Measurements from ENCODE around the gene PTPN6.
A peak's percentile ranks its signal among the peaks of the same experiment; 100 is the strongest.

PTPN6 gene

DNA sequence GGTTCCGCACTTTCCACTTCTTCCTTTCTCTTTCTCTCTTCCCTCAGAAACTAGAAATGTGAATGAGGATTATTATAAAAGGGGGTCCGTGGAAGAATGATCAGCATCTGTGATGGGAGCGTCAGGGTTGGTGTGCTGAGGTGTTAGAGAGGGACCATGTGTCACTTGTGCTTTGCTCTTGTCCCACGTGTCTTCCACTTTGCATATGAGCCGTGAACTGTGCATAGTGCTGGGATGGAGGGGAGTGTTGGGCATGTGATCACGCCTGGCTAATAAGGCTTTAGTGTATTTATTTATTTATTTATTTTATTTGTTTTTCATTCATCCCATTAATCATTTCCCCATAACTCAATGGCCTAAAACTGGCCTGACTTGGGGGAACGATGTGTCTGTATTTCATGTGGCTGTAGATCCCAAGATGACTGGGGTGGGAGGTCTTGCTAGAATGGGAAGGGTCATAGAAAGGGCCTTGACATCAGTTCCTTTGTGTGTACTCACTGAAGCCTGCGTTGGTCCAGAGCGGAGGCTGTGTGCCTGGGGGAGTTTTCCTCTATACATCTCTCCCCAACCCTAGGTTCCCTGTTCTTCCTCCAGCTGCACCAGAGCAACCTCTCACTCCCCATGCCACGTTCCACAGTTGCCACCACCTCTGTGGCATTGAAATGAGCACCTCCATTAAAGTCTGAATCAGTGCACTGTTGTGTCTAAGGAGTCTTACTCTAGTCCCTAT is 28.0 kb upstream of the PTPN6 start:
- no peak for DNase-seq

DNA sequence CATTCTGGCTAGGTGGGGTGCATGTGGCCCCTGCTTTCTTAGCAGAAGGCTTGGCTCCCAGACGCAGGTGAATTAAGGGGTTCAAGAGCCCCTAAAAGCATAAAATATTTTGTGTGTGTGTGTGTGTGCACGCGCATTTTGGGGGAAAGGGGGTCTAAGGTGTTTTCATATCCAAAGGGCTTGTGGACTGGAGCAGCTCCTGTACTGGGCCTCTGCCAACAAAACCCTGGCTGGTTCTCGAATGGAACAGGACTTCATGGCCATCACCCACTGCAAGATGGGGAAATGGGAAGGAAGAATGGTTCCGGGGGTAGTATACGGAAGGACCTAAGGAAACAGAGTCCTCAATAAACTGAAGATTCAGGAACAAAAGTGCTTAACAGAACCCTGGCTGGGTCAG is 27.3 kb upstream of the PTPN6 start:
- no peak for DNase-seq

DNA sequence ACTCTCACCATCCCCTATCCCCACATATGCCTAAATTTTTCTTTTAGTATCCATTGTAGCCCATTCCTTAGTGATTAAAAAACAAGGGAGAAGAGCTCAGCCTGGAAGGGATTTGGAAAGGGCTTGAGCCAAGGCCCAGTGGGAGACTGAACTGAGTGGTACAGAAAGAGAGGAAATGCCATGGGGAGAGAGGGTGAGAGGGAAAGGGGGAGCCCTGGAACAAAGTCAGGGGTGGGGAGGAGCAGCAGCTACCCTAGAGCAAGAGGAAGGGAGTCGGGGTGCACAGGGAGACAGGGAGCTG is 26.0 kb upstream of the PTPN6 start:
- DNase-seq, result no peak

DNA sequence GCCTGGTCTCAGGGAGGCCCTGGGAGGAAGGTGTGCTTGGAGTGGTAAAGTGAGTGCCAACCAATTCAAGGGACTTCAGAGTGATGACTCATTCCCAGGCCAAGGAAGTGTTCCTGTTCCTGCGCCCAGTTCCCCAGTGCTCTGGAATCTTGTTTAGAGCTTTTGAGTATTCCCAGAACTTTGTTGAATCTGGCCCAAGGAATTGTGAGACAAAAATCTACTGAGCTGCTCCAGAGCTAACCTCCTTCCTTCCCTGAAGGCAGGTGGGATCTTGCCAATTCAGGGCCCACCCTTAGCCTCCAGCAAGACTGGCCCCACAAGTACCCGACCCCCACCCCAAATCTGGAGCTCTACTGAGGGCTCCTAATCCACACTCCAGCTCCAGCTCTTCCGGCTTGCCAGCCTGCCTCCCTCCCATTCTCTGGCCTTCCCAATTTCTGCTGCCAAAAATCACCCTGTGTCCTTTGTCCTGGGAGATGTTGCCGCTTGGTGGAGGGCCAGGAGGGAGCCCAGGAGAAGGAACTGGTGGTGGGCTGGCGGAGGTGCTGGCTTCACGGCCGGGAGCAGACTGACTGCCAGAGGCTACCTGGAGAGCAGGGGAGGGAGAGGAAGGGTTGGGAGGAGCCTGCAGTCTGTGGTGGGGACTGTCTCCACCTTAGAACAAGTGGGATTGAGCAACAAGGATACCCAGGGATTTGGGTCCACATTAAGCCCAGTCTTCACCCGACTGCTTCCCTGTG is 25.4 kb upstream of the PTPN6 start:
- no peak for DNase-seq

DNA sequence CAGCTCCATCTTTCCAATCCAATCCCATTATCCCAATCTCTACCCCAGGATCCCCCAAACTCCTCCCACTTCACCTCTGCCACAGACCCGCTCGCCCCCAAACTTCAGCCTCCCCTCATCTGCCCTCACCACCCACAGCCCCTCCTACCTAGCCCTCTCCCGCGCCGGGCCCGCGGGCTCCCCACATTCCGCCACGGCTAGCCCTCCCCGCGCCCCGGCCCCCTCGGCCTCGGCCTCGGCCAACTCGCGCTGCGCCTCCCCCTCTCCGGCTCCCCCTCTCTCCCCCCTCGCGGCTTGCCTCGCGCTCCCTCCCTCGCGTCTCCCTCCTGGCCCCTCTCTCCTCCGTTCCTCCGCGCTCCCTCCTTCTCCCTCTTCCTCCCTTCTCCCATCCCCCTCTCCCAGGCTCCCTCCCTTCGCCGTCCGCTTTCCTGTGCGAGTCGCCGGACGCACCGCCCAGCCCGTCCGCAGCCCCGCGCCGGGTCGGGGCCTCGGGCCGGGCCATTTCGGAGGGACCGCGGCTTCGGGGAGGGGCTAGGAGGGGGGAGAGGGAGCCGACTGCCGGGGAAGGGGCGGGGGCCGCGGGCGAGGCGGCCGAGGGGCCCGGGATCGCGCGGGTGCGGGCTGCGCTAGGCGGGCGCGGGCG is 23.7 kb upstream of the PTPN6 start, which contains the start of gene ATN1:
Gene ATN1, plus strand, starts transcription at position 581 of the 643 bp plus-strand sequence. CDS start 6,043 bp downstream, outside the sequence.
- DNase-seq, result no peak

DNA sequence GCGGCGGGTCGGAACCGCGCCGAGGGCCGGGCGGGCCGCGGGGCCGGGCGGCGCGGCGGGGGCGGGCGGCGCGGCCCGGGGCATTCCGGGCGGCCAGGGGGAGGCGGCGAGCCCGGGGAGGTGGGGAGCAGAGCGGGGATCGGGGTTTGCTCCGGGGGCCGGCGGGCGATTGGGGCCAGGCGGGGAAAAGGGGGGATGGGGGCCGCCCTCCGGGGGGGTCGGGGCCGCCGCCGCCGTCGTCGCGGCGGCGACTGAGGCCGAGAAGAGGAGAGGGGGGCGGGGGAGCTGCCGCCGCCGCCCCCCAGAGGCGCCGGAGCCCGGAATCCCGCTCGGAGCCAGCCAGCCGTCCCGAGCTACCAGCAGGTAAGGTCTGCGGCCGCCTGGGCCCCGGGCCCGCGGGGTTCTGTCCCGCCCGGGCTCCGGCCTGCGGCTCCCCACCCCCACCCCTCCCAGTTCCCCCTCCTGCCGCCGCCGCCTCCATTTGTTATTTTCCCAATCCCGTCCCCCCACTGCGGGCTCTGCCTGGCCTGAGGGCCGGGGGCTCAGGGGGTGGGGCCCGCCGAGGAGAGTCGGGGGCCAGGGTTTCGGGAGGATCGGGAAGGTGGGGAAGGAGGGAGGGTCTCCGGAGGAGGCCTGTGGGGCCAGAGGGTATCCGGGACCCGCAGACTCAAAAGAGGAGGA is 23.0 kb upstream of the PTPN6 start:
- no peak for DNase-seq

DNA sequence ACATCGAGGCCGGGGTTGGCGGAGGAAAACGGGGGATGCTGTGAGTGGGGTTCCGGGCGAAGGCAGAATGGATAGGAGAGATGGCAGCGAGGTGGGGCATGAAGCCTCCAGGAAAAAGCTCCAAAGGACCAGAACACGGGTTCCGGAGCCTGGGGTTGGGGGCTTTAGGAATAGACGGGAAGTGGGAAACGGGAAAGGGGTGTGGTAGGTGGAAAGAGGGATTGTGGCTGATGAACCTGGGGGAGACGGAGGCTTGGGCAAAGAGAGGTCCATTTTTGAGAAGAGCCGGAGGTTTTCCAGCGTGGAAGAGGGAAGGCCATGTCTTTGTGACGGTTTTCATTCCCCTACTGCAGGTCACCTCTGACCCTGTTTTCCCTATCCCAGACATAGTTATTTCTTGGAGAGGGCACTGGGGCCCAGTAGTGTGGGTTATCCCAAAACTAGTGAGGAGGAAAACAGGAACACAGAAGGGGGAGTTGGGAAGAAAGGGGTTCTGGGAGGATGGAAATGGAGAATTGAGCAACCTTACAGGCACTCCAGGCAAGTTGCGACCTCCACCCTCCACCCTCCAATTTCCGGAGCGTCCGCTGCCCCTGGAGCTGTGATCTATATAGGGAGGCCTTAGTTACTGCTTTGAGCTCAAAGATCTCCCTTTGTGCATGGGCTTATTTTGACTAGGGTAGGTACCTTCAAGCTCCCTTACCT is 22.3 kb upstream of the PTPN6 start:
- no peak for DNase-seq

DNA sequence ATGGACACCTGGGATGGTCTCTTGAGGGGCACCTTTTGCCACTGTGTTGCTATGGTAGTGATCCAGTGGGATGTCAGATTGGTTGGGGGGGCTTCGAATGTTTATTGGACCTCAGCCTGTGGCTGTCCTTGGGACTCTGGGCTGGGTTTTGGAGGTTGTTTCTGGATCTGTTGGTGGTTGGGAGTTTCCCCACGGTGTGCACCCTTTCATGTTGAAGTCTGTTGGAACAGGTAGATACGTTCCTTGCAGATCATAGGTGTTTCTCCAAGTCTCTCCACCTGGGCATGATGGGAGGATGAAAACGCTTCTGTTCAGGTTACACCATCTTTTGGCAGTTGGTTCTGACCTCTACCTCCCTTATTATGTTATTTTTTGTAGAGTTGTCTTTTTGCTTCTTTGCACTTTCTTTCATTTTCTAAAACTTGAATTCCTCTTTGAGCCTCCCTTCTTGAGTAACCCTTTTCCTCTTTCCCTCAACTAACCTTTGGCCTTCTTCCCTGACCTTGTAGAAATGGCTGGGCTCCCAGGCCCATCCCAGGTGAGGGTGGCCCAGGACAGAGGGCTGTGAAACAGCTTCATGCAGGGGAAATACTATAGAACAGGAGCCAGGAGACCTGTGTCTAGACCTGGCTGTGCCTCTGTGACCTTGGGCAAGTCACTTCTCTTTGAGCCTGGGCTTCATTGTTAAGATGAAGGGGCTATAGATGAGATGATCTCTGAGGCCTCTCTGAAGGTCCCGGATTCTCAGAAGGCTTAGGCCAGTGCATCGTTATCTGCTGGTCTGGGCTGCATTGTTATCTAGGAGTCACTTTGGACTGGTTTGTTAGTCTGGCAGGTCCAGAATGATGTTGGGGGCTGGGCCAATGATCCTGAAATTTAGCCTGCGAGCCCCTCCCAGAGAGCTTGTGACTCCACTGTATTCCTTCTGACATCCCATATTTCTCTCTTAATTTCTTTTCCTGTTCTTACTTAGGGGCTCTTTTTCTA is 21.4 kb upstream of the PTPN6 start:
- DNase-seq, result no peak

DNA sequence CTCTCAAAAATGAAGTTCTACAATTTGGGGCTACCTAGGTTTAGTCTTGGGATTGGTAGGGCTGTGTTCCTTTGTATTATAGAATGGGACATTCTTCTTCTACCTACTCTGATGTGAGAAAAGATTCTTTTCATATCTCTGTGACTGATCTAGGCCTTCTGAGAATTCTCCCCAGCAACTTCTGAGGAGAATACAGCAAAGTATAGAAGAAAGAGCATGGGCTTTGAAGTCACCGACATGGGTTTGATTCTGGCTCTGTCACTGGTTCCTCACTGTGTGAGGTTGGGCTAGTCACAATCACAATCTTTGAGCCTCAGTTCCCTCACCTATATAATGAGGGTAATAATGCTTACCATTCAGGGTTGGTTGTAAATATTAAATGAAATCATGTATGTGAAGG is 18.4 kb upstream of the PTPN6 start:
- DNase-seq, result no peak

DNA sequence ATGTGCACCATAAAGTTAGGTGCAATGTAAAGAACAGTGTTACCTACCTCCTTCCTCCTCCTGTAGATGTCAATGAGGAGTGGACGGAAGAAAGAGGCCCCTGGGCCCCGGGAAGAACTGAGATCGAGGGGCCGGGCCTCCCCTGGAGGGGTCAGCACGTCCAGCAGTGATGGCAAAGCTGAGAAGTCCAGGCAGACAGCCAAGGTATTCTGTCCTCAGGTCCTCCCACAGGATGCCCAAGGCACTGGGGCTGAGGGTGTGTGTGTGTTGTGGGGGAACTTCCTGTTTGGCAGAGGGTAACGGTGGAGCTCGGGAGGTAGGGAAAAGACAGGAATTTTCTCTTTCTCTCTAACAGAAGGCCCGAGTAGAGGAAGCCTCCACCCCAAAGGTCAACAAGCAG is 17.0 kb upstream of the PTPN6 start:
- DNase-seq, result no peak

DNA sequence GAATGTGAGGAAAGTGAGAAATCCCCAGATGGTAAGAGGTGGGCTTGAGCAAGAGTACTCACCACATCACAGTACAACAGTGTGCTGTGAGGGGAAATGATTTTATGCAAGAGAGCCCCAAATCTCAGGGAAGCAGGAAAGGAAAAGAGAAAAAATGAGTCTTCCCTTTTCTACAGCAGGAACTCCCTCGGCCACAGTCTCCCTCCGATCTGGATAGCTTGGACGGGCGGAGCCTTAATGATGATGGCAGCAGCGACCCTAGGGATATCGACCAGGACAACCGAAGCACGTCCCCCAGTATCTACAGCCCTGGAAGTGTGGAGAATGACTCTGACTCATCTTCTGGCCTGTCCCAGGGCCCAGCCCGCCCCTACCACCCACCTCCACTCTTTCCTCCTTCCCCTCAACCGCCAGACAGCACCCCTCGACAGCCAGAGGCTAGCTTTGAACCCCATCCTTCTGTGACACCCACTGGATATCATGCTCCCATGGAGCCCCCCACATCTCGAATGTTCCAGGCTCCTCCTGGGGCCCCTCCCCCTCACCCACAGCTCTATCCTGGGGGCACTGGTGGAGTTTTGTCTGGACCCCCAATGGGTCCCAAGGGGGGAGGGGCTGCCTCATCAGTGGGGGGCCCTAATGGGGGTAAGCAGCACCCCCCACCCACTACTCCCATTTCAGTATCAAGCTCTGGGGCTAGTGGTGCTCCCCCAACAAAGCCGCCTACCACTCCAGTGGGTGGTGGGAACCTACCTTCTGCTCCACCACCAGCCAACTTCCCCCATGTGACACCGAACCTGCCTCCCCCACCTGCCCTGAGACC is 15.6 kb upstream of the PTPN6 start:
- no peak for DNase-seq

DNA sequence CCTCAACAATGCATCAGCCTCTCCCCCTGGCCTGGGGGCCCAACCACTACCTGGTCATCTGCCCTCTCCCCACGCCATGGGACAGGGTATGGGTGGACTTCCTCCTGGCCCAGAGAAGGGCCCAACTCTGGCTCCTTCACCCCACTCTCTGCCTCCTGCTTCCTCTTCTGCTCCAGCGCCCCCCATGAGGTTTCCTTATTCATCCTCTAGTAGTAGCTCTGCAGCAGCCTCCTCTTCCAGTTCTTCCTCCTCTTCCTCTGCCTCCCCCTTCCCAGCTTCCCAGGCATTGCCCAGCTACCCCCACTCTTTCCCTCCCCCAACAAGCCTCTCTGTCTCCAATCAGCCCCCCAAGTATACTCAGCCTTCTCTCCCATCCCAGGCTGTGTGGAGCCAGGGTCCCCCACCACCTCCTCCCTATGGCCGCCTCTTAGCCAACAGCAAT is 14.9 kb upstream of the PTPN6 start:
- DNase-seq, result no peak

DNA sequence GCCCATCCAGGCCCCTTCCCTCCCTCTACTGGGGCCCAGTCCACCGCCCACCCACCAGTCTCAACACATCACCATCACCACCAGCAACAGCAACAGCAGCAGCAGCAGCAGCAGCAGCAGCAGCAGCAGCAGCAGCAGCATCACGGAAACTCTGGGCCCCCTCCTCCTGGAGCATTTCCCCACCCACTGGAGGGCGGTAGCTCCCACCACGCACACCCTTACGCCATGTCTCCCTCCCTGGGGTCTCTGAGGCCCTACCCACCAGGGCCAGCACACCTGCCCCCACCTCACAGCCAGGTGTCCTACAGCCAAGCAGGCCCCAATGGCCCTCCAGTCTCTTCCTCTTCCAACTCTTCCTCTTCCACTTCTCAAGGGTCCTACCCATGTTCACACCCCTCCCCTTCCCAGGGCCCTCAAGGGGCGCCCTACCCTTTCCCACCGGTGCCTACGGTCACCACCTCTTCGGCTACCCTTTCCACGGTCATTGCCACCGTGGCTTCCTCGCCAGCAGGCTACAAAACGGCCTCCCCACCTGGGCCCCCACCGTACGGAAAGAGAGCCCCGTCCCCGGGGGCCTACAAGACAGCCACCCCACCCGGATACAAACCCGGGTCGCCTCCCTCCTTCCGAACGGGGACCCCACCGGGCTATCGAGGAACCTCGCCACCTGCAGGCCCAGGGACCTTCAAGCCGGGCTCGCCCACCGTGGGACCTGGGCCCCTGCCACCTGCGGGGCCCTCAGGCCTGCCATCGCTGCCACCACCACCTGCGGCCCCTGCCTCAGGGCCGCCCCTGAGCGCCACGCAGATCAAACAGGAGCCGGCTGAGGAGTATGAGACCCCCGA is 14.3 kb upstream of the PTPN6 start:
- peak; percentile 52 for DNase-seq

DNA sequence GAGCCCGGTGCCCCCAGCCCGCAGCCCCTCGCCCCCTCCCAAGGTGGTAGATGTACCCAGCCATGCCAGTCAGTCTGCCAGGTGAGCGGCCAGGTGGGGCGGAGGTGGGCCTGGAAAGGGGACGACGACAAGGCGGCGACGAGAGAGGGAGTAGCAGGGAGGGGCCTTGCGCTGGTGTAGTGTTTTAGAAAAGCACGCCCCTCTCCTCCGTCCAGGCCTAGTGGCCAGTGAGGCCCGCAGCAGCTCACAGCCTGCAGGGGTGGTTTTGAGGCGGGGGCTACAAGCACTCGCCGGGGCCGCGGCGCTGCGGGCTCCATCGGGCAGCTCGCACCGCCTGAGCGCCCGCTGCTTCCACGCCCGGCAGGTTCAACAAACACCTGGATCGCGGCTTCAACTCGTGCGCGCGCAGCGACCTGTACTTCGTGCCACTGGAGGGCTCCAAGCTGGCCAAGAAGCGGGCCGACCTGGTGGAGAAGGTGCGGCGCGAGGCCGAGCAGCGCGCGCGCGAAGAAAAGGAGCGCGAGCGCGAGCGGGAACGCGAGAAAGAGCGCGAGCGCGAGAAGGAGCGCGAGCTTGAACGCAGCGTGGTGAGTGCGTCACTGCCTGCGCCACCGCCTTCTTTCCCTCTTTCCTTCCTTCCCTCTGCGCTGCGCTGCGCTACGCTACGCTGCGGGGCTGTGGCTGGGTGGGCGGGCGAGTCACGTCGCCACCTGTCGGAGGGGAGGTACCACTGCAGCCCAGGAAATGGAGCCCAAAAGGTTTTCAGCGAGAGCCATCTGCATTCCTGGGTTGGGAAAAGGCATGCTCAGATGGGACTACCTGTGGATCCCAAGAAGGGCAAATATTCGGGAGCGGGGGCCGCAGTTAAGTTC is 13.4 kb upstream of the PTPN6 start:
- DNase-seq, result peak; percentile 86

DNA sequence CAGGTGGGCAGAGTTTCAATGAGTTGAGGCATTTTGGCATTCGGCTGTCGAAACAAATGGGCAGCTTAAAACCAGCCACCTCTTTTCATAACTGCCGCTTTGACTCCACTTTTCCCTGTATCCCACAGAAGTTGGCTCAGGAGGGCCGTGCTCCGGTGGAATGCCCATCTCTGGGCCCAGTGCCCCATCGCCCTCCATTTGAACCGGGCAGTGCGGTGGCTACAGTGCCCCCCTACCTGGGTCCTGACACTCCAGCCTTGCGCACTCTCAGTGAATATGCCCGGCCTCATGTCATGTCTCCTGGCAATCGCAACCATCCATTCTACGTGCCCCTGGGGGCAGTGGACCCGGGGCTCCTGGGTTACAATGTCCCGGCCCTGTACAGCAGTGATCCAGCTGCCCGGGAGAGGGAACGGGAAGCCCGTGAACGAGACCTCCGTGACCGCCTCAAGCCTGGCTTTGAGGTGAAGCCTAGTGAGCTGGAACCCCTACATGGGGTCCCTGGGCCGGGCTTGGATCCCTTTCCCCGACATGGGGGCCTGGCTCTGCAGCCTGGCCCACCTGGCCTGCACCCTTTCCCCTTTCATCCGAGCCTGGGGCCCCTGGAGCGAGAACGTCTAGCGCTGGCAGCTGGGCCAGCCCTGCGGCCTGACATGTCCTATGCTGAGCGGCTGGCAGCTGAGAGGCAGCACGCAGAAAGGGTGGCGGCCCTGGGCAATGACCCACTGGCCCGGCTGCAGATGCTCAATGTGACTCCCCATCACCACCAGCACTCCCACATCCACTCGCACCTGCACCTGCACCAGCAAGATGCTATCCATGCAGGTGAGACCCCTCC is 12.6 kb upstream of the PTPN6 start:
- no peak for DNase-seq

DNA sequence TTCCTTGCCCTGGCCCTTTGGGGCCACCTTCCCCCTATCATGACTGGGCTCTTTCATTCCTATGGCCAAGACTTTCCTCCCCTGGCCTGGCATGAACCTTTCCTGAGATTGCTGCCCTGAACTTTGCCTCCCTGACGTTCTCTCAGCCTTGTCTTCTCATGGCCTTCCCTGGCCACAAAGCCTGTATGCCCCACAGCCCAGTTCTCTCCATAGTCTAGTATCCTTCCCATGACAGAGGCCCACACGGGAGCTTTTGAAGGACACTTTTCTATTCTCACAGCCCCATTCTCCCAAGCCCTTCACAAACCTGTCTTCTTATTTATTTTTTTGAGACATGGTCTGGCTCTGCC is 12.0 kb upstream of the PTPN6 start:
- no peak for DNase-seq

DNA sequence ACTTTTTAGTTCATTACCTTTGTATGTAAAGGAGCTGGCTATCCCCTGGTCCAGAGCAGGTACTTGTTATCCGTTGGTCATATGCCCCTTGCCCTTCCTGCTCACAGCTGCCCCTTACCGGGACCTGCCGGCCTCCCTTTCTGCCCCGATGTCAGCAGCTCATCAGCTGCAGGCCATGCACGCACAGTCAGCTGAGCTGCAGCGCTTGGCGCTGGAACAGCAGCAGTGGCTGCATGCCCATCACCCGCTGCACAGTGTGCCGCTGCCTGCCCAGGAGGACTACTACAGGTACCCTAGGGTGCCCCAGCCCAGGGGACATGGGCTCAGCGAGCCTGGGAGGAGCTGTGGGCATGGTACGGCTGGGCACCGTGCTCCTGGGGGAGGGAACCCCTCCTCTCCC is 9.9 kb upstream of the PTPN6 start:
- DNase-seq, result no peak

DNA sequence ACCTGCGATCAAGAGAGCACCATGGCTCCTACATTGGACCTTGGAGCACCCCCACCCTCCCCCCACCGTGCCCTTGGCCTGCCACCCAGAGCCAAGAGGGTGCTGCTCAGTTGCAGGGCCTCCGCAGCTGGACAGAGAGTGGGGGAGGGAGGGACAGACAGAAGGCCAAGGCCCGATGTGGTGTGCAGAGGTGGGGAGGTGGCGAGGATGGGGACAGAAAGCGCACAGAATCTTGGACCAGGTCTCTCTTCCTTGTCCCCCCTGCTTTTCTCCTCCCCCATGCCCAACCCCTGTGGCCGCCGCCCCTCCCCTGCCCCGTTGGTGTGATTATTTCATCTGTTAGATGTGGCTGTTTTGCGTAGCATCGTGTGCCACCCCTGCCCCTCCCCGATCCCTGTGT is 9.4 kb upstream of the PTPN6 start:
- DNase-seq, result no peak

Data from NCI-H1436 treated with DMSO at 0.1 percent for 48 hours (cell line).